ENCODE results near the gene SND1. TPM values are rescaled to one million over a fixed set of nuclear protein-coding genes. Genes with fewer than 3 reads are reported as not detected.

Gene SND1
- total RNA-seq, 4 donors from 2014 or later: 64.3 to 77.0 (median 70.4) TPM

DNA sequence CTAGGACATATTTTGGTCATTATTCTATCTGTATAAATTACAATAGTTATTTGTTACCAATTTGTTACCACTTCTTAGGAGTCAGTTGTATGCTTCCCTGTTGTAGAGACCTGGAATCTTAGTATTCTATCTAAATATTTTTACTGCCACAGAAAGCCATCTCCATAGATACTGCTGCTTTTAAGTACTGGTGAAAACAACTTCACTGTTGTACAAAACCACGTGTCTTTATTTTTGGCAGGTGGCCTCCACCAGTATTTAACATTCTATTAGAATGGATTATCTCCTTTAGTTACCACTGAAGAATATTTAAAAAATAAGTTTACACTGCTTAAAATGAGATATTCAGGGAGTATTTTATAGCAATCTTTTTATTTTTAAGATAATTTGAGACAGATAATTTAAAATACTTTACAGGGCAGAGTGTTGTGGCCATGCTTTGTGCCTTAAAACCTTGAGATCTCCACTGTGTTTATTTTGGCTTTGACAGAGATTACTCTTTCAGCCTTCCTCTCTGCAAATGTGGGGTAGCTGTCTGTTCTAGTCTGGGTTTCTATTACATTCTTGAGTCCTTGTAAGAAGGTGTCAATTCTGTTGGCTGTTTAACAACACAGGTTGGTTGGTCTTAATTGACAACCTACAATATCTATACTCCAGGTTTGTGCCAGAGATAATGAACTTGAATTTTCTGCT is 193.7 kb downstream of the SND1 start:
- H3K27me3 ChIP-seq: no peaks in the 10 kb centered on the region
- no peak overlapping the region for H3K4me3 ChIP-seq
- H3K27ac ChIP-seq: peak overlapping the region; percentile 9 to 59 (median 52)
- H3K4me1 ChIP-seq: peaks cover 17 to 57% (median 31%) of the 10 kb centered on the region in 4 donors
- H3K9me3 ChIP-seq: no peaks in the 10 kb centered on the region
- WGBS, 2 donors (ENCODE audit: low coverage in 1 of 2): 50 to 56% methylated on average over 1 of the region's 1 CpG
- in situ Hi-C loops (cut with MboI; ENCODE audit: low pct_ligation_motif_present in 1 of 4, low pct_unique_long_range_greater_than_20kb in 1 of 4, low sequenced_read_pairs in 3 of 4) (no loop called here), intact Hi-C loops (cut with DNase I; ENCODE audit: low total_unique reads) (no loop called here)
- TF ChIP-seq, protein P1, sequence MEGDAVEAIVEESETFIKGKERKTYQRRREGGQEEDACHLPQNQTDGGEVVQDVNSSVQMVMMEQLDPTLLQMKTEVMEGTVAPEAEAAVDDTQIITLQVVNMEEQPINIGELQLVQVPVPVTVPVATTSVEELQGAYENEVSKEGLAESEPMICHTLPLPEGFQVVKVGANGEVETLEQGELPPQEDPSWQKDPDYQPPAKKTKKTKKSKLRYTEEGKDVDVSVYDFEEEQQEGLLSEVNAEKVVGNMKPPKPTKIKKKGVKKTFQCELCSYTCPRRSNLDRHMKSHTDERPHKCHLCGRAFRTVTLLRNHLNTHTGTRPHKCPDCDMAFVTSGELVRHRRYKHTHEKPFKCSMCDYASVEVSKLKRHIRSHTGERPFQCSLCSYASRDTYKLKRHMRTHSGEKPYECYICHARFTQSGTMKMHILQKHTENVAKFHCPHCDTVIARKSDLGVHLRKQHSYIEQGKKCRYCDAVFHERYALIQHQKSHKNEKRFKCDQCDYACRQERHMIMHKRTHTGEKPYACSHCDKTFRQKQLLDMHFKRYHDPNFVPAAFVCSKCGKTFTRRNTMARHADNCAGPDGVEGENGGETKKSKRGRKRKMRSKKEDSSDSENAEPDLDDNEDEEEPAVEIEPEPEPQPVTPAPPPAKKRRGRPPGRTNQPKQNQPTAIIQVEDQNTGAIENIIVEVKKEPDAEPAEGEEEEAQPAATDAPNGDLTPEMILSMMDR (IDR thresholded peaks at IDR 0.05): no peak
- TF ChIP-seq POLR2A (IDR thresholded peaks at IDR 0.05) (no peak), POLR2AphosphoS5 (IDR thresholded peaks at IDR 0.05) (no peak)
- no peaks in the 10 kb centered on the region for H3K36me3 ChIP-seq
- DNase-seq: no peak

DNA sequence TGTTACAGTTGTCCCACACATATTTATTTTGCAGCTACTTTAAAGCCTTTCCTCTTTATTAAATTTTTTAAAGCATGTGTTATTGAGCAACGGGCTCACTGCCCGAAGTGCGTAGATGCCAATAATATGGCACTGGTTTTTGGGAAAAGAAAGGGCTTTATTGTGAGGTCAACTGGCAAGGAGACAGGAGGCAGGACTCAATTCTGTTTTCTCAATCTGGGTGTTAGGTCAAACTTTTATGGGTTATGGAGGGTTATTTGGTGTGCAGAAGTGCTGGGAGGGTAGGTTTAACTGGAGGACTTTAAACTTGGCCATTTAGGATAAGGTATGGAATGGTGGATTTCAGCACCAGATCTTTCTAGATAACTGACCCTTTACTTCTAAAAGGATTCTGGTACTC is 195.6 kb downstream of the SND1 start:
- H3K27me3 ChIP-seq: no peaks in the 10 kb centered on the region
- DNase-seq: no peak

DNA sequence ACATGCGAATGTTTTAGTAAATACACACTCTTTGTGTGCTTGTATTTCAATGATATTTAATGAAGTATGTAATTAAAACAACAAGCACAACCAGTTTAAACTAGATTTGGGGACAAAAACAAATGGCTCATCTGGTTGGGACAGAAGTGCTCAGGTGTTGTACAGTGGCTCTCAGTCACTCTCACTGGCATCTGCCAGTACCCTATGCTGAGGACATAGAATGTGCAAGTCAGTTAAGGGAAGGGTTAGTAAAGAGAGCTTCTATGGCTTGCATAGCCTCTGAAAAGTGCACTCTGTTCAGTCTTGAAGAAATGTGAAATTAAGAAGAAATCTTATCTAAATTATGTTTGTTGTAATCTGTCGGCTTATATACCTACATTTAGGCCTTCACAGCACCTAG is 196.2 kb downstream of the SND1 start:
- in situ Hi-C loops (cut with MboI; ENCODE audit: low pct_ligation_motif_present in 1 of 4, low pct_unique_long_range_greater_than_20kb in 1 of 4, low sequenced_read_pairs in 3 of 4) (no loop called here), intact Hi-C loops (cut with DNase I; ENCODE audit: low total_unique reads) (no loop called here)
- Histone ChIP-seq H3K4me3 (no peak overlapping the region), H3K27ac (peak overlapping the region; percentile 13 to 40 (median 28)), H3K27me3 (no peaks in the 10 kb centered on the region), H3K9me3 (no peaks in the 10 kb centered on the region), H3K4me1 (peaks cover 17 to 58% (median 31%) of the 10 kb centered on the region in 4 donors), H3K36me3 (no peaks in the 10 kb centered on the region)
- no peak for DNase-seq
- no peak for TF ChIP-seq POLR2AphosphoS5 (IDR thresholded peaks at IDR 0.05)
- TF ChIP-seq, protein P1 (IDR thresholded peaks at IDR 0.05): no peak
- no peak for TF ChIP-seq POLR2A (IDR thresholded peaks at IDR 0.05)
- no peak for TF ChIP-seq EP300 (IDR thresholded peaks at IDR 0.05; ENCODE audit: low read depth)
- 33 to 71% methylated on average over 1 to 2 of the region's 2 CpGs for WGBS, 2 donors (ENCODE audit: low coverage in 1 of 2)

More for the DNA sequence above, 195.6 kb downstream of the SND1 start:
- H3K27ac ChIP-seq: peak overlapping the region; percentile 13 to 40 (median 28)
- H3K4me3 ChIP-seq: no peak overlapping the region
- no peaks in the 10 kb centered on the region for H3K9me3 ChIP-seq
- no peaks in the 10 kb centered on the region for H3K36me3 ChIP-seq
- 38 to 64% methylated on average over 2 to 3 of the region's 3 CpGs for WGBS, 2 donors (ENCODE audit: low coverage in 1 of 2)
- H3K4me1 ChIP-seq: peaks cover 17 to 61% (median 31%) of the 10 kb centered on the region in 4 donors
- intact Hi-C loops (cut with DNase I; ENCODE audit: low total_unique reads) (no loop called here), in situ Hi-C loops (cut with MboI; ENCODE audit: low pct_ligation_motif_present in 1 of 4, low pct_unique_long_range_greater_than_20kb in 1 of 4, low sequenced_read_pairs in 3 of 4) (no loop called here)
- TF ChIP-seq, protein P1 (IDR thresholded peaks at IDR 0.05): no peak
- TF ChIP-seq POLR2AphosphoS5 (IDR thresholded peaks at IDR 0.05): peak in 1 of 3 donors; percentile 18

DNA sequence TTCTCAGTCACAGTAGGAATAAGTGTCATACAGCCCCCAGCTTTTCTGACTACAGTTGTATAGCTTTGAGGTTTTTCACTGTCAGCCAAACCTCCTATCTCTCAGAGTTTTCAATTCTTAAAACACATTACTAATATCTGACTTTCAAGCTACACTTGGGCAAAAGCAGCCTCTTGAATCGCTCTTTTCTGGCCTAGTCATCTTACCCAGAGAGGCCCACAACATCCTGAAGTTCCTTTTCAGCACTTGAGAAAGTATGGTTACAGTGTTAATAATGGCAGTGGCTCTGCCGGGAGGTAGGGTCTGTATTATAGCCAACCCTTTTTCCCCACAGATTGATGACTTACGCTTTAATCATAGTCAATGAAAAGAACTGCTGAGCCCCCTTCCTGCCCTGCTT is 198.2 kb downstream of the SND1 start:
- Histone ChIP-seq H3K4me3 (no peak overlapping the region), H3K27me3 (no peaks in the 10 kb centered on the region), H3K27ac (no peak overlapping the region), H3K36me3 (no peaks in the 10 kb centered on the region), H3K4me1 (peaks cover 4 to 43% (median 17%) of the 10 kb centered on the region in 4 donors), H3K9me3 (no peaks in the 10 kb centered on the region)
- DNase-seq: no peak
- in situ Hi-C loops (cut with MboI; ENCODE audit: low pct_ligation_motif_present in 1 of 4, low pct_unique_long_range_greater_than_20kb in 1 of 4, low sequenced_read_pairs in 3 of 4) (no loop called here), intact Hi-C loops (cut with DNase I; ENCODE audit: low total_unique reads) (no loop called here)
- WGBS, 2 donors (ENCODE audit: low coverage in 1 of 2): 60 to 82% methylated on average over 1 to 3 of the region's 3 CpGs
- TF ChIP-seq EP300 (IDR thresholded peaks at IDR 0.05; ENCODE audit: low read depth): no peak
- no peak for TF ChIP-seq POLR2A (IDR thresholded peaks at IDR 0.05)
- no peak for TF ChIP-seq POLR2AphosphoS5 (IDR thresholded peaks at IDR 0.05)
- TF ChIP-seq, protein P1 (IDR thresholded peaks at IDR 0.05): no peak

All from transverse colon (tissue), 4 donors.